ENCODE results near the gene RNF5.
"Not testable (repeated sequence)": the region's sequence is repeated elsewhere in the genome, so short reads cannot be mapped to it uniquely, and the experiment has no call there.

Gene RNF5

GRCh38 chr6:32190911-32191677, 12.9 kb downstream of the RNF5 start:
- DNase-seq: no peak

GRCh38 chr6:32191696-32192607, 13.7 kb downstream of the RNF5 start:
- no peak for DNase-seq

GRCh38 chr6:32192608-32193039, 14.4 kb downstream of the RNF5 start, which contains the start of gene GPSM3:
TSS of gene GPSM3 (minus strand) at chr6:32192643. CDS start at chr6:32192513, 130 bp downstream.
- DNase-seq: no peak

- DNase-seq: not testable (repeated sequence)
Measured at GRCh38 chr6:32193096-32193495, 14.9 kb downstream of the RNF5 start.

- no peak for DNase-seq
Measured at GRCh38 chr6:32194388-32194787, 16.2 kb downstream of the RNF5 start.

- DNase-seq: no peak
Measured at GRCh38 chr6:32194825-32195651, 16.8 kb downstream of the RNF5 start.

GRCh38 chr6:32195652-32195901, 17.4 kb downstream of the RNF5 start:
- DNase-seq: peak; percentile 99

- DNase-seq: peak; percentile 83
Measured at GRCh38 chr6:32195902-32196681, 17.9 kb downstream of the RNF5 start.

GRCh38 chr6:32196682-32197616, 18.7 kb downstream of the RNF5 start:
- no peak for DNase-seq

GRCh38 chr6:32198345-32198696, 20.1 kb downstream of the RNF5 start:
- no peak for DNase-seq

GRCh38 chr6:32198866-32199265, 20.7 kb downstream of the RNF5 start:
- no peak for DNase-seq

GRCh38 chr6:32200711-32201475, 22.7 kb downstream of the RNF5 start:
- DNase-seq: no peak

- no peak for DNase-seq
Measured at GRCh38 chr6:32202186-32202585, 24.0 kb downstream of the RNF5 start.

GRCh38 chr6:32203426-32204267, 25.4 kb downstream of the RNF5 start:
- DNase-seq: no peak

GRCh38 chr6:32204268-32204715, 26.1 kb downstream of the RNF5 start:
- DNase-seq: no peak

GRCh38 chr6:32208996-32209395, 30.8 kb downstream of the RNF5 start:
- DNase-seq: no peak

GRCh38 chr6:32210191-32210601, 32.0 kb downstream of the RNF5 start:
- DNase-seq: no peak

GRCh38 chr6:32211432-32211831, 33.2 kb downstream of the RNF5 start:
- not testable (repeated sequence) for DNase-seq

- DNase-seq: no peak
Measured at GRCh38 chr6:32212076-32212760, 34.0 kb downstream of the RNF5 start.

All from NCI-H1105 treated with DMSO at 0.1 percent for 48 hours (cell line).